ENCODE data around the gene PARD3. TPM values are rescaled to one million over a fixed set of nuclear protein-coding genes. Genes with fewer than 3 reads are reported as not detected.

Gene PARD3
- total and polyA plus RNA-seq, 10 of the 15 experiments (the other 5 are each of a cell fraction or from before 2014, with no cell fraction given) = 2.6 to 43.1 (median 13.9) TPM

GRCh38 chr10:34343764-34344163 is 471.3 kb downstream of the PARD3 start (continued):
- TF ChIP-seq BCL11A (IDR thresholded peaks at IDR 0.05; ENCODE audit: low read depth, low read length) (no peak), PRDM15 (CRISPR knock-in tag; IDR thresholded peaks at IDR 0.05) (no peak)

- H2AFZ ChIP-seq (ENCODE audit: control insufficient read depth, low read depth, low read length) = no peak overlapping the region
- H3K27me3 ChIP-seq (replicated peaks in 1 of 2; ENCODE audit: control insufficient read depth in 2 of 2, insufficient read depth in 2 of 2, low read length in 1 of 2) = no peaks in the 10 kb centered on the region
- no peak overlapping the region for H3K4me3 ChIP-seq
- FAIRE-seq (no peak), ATAC-seq (peak; percentile 48), DNase-seq (ENCODE audit: low read depth, low spot score) (no peak)
- RAD21 ChIA-PET (ENCODE audit: unreplicated experiment) = interaction anchor here (1.1 to 2.5 kb wide), 5 partner anchors 8 to 297 kb away, joined by 3 to 7 read pairs (median 3); no protein-coding TSS in a partner anchor
- no peak overlapping the region for H3K9ac ChIP-seq (ENCODE audit: control insufficient read depth, insufficient read depth, low read length)
- no peaks in the 10 kb centered on the region for H3K36me3 ChIP-seq (ENCODE audit: control insufficient read depth in 2 of 2, insufficient read depth in 2 of 2, low read length in 1 of 2)
- no peak overlapping the region for H3K27ac ChIP-seq (ENCODE audit: control insufficient read depth, insufficient read depth)
- intact Hi-C loops (cut with micrococcal nuclease; ENCODE audit: unreplicated experiment) = no loop called here
- CTCF ChIA-PET = interaction anchor here (0.6 to 1.3 kb wide), 4 partner anchors 9 to 22 kb away, joined by 3 to 4 read pairs (median 3); no protein-coding TSS in a partner anchor
- WGBS (ENCODE audit: insufficient coverage, insufficient replicate concordance, low lambda C conversion rate, missing lambda C conversion rate) = 58% methylated on average over 4 of the region's 4 CpGs
- BruUV-seq (replicated peaks) = no TSS peak
- H3K79me2 ChIP-seq (ENCODE audit: control insufficient read depth, insufficient read depth, low read length) = no peaks in the 10 kb centered on the region
- SMC1A ChIA-PET (ENCODE audit: uncharacterized antibody, unreplicated experiment) = interaction anchor here (0.6 to 2.0 kb wide), 18 partner anchors 8 to 322 kb away, joined by 3 to 10 read pairs (median 3); no protein-coding TSS in a partner anchor
- no peaks in the 10 kb centered on the region for H3K4me1 ChIP-seq (ENCODE audit: control insufficient read depth, insufficient read depth, low read length)
- TF ChIP-seq CEBPB (IDR thresholded peaks at IDR 0.05; ENCODE audit: borderline replicate concordance in 1 of 2, low read depth in 2 of 2, low read length in 2 of 2) (no peak), ZNF274 (IDR thresholded peaks at IDR 0.05; ENCODE audit: insufficient read depth, insufficient read length) (no peak), POU2F2 (IDR thresholded peaks at IDR 0.05; ENCODE audit: borderline replicate concordance, low read depth, low read length) (no peak), PRDM15 (CRISPR knock-in tag; IDR thresholded peaks at IDR 0.05) (no peak), EGR1 (IDR thresholded peaks at IDR 0.05; ENCODE audit: borderline replicate concordance in 1 of 2, low read depth in 2 of 2, low read length in 2 of 2) (no peak), YBX1 (IDR thresholded peaks at IDR 0.05) (no peak), ZNF24 (IDR thresholded peaks at IDR 0.05) (no peak), SREBF1 (IDR thresholded peaks at IDR 0.05; ENCODE audit: low read length) (no peak), NFYA (IDR thresholded peaks at IDR 0.05; ENCODE audit: borderline replicate concordance, low read depth, low read length) (no peak), FOXK2 (IDR thresholded peaks at IDR 0.05) (no peak), TBL1XR1 (IDR thresholded peaks at IDR 0.05; ENCODE audit: low read depth, low read length) (no peak), HDAC6 (IDR thresholded peaks at IDR 0.05; ENCODE audit: unreplicated experiment) (no peak)
- H3K9me3 ChIP-seq (replicated peaks; ENCODE audit: control insufficient read depth, insufficient read depth, low read length) = no peaks in the 10 kb centered on the region
- POLR2A ChIA-PET = interaction anchor here (0.9 to 1.0 kb wide), 3 partner anchors 15 to 345 kb away, joined by 3 read pairs; no protein-coding TSS in a partner anchor
- no peaks in the 10 kb centered on the region for H4K20me1 ChIP-seq (ENCODE audit: control insufficient read depth, insufficient read depth)
- no peak overlapping the region for H3K4me2 ChIP-seq (ENCODE audit: control insufficient read depth, insufficient read depth)
- in situ Hi-C loops (cut with MboI) = no loop called here
Observed at GRCh38 chr10:34341473-34341872, 473.6 kb downstream of the PARD3 start.

Data from GM12878 (cell line).